HG02588 (cell line): ENCODE measurements around the gene RNF224.
"Not testable (repeated sequence)": the region's sequence is repeated elsewhere in the genome, so short reads cannot be mapped to it uniquely, and the experiment has no call there.

Experiments
- ATAC-seq: cut with Tn5 transposase; IDR thresholded peaks from one replicate; pipeline ENCODE4 v1.9.1; 2021; ENCODE audit warnings: mild to moderate bottlenecking, moderate library complexity; ENCODE audit not compliant: unreplicated experiment

The RNF224 gene

GRCh38 chr9:137236936-137237421 is 9.7 kb downstream of the RNF224 start:
- no peak for ATAC-seq

GRCh38 chr9:137237759-137238726 is 10.7 kb downstream of the RNF224 start:
- ATAC-seq, result no peak

GRCh38 chr9:137239541-137240200 is 12.4 kb downstream of the RNF224 start:
- ATAC-seq, result not testable (repeated sequence)

GRCh38 chr9:137240318-137240840 is 13.1 kb downstream of the RNF224 start:
- peak; percentile 22 for ATAC-seq

- ATAC-seq, result peak; percentile 67
Observed at GRCh38 chr9:137240841-137241489, 13.7 kb downstream of the RNF224 start, which contains the start of gene TUBB4B. TUBB4B (plus strand) TSS chr9:137241287; CDS start chr9:137241361, 74 bp downstream.

GRCh38 chr9:137241490-137242268 is 14.4 kb downstream of the RNF224 start:
- no peak for ATAC-seq

- no peak for ATAC-seq
Observed at GRCh38 chr9:137242269-137243203, 15.2 kb downstream of the RNF224 start.

- ATAC-seq, result not testable (repeated sequence)
Observed at GRCh38 chr9:137243266-137243625, 15.9 kb downstream of the RNF224 start.

- ATAC-seq, result no peak
Observed at GRCh38 chr9:137243626-137244485, 16.6 kb downstream of the RNF224 start.

GRCh38 chr9:137244486-137245449 is 17.5 kb downstream of the RNF224 start:
- no peak for ATAC-seq

GRCh38 chr9:137245450-137246421 is 18.4 kb downstream of the RNF224 start:
- ATAC-seq, result no peak

GRCh38 chr9:137247135-137247915 is 20.0 kb downstream of the RNF224 start:
- ATAC-seq, result no peak

- ATAC-seq, result no peak
Observed at GRCh38 chr9:137247916-137248175, 20.5 kb downstream of the RNF224 start.

- no peak for ATAC-seq
Observed at GRCh38 chr9:137250329-137251193, 23.3 kb downstream of the RNF224 start.

- ATAC-seq, result no peak
Observed at GRCh38 chr9:137251194-137251461, 23.8 kb downstream of the RNF224 start, which contains the start of gene STPG3. STPG3 (plus strand) TSS chr9:137251286; CDS start chr9:137251287, 1 bp downstream.
